SK-MEL-5 (cell line): ENCODE measurements around the gene SLC25A45. TPM values are rescaled to one million over a fixed set of nuclear protein-coding genes. Genes with fewer than 3 reads are reported as not detected.
A peak's percentile ranks its signal among the peaks of the same experiment; 100 is the strongest.

Experiments used
- DNase-seq: peaks from one replicate; pipeline ENCODE4 v3.0.0-alpha.2; 2016; ENCODE audit warnings: low read depth, low spot score
- in situ Hi-C: cut with HindIII; loops from 2 replicates; pipeline ENCODE4 v1.10.0; 2016; ENCODE audit warnings: low sequenced_read_pairs, high pct_unique_total_duplicates, low pct_unique_long_range_greater_than_20kb
- total RNA-seq: library from RNA; depleted of rRNA; stranded (reverse); fragments of >200 nt; shearing (Covaris generic); gene quantifications from 2 replicates; pipeline ENCODE4 v1.2.3, GENCODE V29; 2014

SLC25A45 gene
- total RNA-seq, 1 experiment from 2014 or later, result 3.4 TPM

GRCh38 chr11:65422633-65423515, 40.4 kb upstream of the SLC25A45 start, which contains the start of gene NEAT1:
NEAT1 (plus strand) TSS chr11:65422798.
- peak; percentile 93 for DNase-seq
- in situ Hi-C loops, result no loop called here

GRCh38 chr11:65421794-65422632, 39.6 kb upstream of the SLC25A45 start:
- DNase-seq, result peak; percentile 90
- in situ Hi-C loops, result no loop called here

- in situ Hi-C loops, result no loop called here
- DNase-seq, result peak; percentile 96
Measured at GRCh38 chr11:65420979-65421793, 38.7 kb upstream of the SLC25A45 start.

GRCh38 chr11:65420506-65420905, 38.1 kb upstream of the SLC25A45 start:
- in situ Hi-C loops, result no loop called here
- no peak for DNase-seq

GRCh38 chr11:65419772-65420481, 37.5 kb upstream of the SLC25A45 start:
- in situ Hi-C loops, result no loop called here
- DNase-seq, result peak; percentile 90

GRCh38 chr11:65419460-65419771, 37.0 kb upstream of the SLC25A45 start:
- in situ Hi-C loops, result no loop called here
- DNase-seq, result no peak

- peak; percentile 97 for DNase-seq
- in situ Hi-C loops, result no loop called here
Measured at GRCh38 chr11:65418681-65419459, 36.4 kb upstream of the SLC25A45 start.

GRCh38 chr11:65418431-65418680, 35.9 kb upstream of the SLC25A45 start:
- no peak for DNase-seq
- in situ Hi-C loops, result no loop called here

- in situ Hi-C loops, result no loop called here
- DNase-seq, result peak; percentile 9
Measured at GRCh38 chr11:65417702-65418430, 35.4 kb upstream of the SLC25A45 start.

- in situ Hi-C loops, result no loop called here
- DNase-seq, result peak; percentile 8
Measured at GRCh38 chr11:65416841-65417701, 34.6 kb upstream of the SLC25A45 start.

- peak; percentile 80 for DNase-seq
- in situ Hi-C loops, result no loop called here
Measured at GRCh38 chr11:65416341-65416824, 33.9 kb upstream of the SLC25A45 start.

- in situ Hi-C loops, result no loop called here
Measured at GRCh38 chr11:65415499-65416340, 33.3 kb upstream of the SLC25A45 start.

GRCh38 chr11:65414776-65415498, 32.5 kb upstream of the SLC25A45 start:
- in situ Hi-C loops, result no loop called here
- DNase-seq, result peak; percentile 45

More at GRCh38 chr11:65415499-65416340, 33.3 kb upstream of the SLC25A45 start:
- DNase-seq, result peak; percentile 4
